Spleen (tissue), 11 donors: ENCODE data around the gene TSEN15. TPM values are rescaled to one million over a fixed set of nuclear protein-coding genes. Genes with fewer than 3 reads are reported as not detected.

Source experiments
- DNase-seq: peaks from one replicate; pipeline ENCODE4 v3.0.0-alpha.2; 2020
- H3K27ac ChIP-seq, 8 donors: fragments of 200-600 bp; sonication (generic) in 7 of 8; 1 replicate in 4 of 8; 2 replicates in 4 of 8; pipeline versions ENCODE4 v1.5.0 to v1.8.0; 2016 to 2021; ENCODE audit warnings: inconsistent platforms in 4 of 8, mild to moderate bottlenecking in 4 of 8, moderate library complexity in 1 of 8
- H3K27me3 ChIP-seq, 7 donors: fragments of 200-600 bp; sonication (generic) in 6 of 7; replicated peaks in 1 of 7; 1 replicate in 4 of 7; 2 replicates in 3 of 7; pipeline versions ENCODE4 v1.5.0 to v1.8.0; 2016 to 2021; ENCODE audit warnings: inconsistent platforms in 3 of 7, mild to moderate bottlenecking in 1 of 7
- H3K36me3 ChIP-seq, 6 donors: fragments of 200-600 bp; sonication (generic) in 5 of 6; 1 replicate in 4 of 6; 2 replicates in 2 of 6; pipeline versions ENCODE4 v1.5.0 to v1.8.0; 2016 to 2021; ENCODE audit warnings: inconsistent platforms in 2 of 6
- H3K4me1 ChIP-seq, 6 donors: fragments of 200-600 bp; sonication (generic) in 5 of 6; 1 replicate in 3 of 6; 2 replicates in 3 of 6; pipeline versions ENCODE4 v1.5.0 to v1.8.0; 2016 to 2021; ENCODE audit warnings: inconsistent platforms in 3 of 6
- H3K4me3 ChIP-seq, 8 donors: fragments of 200-600 bp; sonication (generic) in 7 of 8; 1 replicate in 4 of 8; 2 replicates in 4 of 8; pipeline versions ENCODE4 v1.5.0 to v1.8.0; 2016 to 2021; ENCODE audit warnings: inconsistent platforms in 4 of 8, mild to moderate bottlenecking in 4 of 8, moderate library complexity in 2 of 8
- H3K9me3 ChIP-seq, 8 donors: fragments of 200-600 bp; sonication (generic) in 7 of 8; 1 replicate in 4 of 8; 2 replicates in 4 of 8; pipeline versions ENCODE4 v1.5.0 to v1.8.0; 2016 to 2021; ENCODE audit warnings: inconsistent platforms in 4 of 8
- CTCF ChIP-seq, 11 experiments: fragments of 200-600 bp in 7 of 11; fragments of 450-650 bp in 4 of 11; sonication (generic) in 4 of 11; IDR thresholded peaks in 8 of 11; conservative IDR thresholded peaks in 3 of 11; 1 replicate in 7 of 11; 2 replicates in 4 of 11; pipeline versions ENCODE4 v1.4.0 to v1.8.0; 2016 to 2021; ENCODE audit warnings: antibody characterized with exemption in 11 of 11, inconsistent platforms in 4 of 11, mild to moderate bottlenecking in 1 of 11
- POLR2A ChIP-seq, 3 donors: fragments of 450-650 bp; IDR thresholded peaks; one replicate each; pipeline ENCODE4 v1.5.1; 2017; ENCODE audit warnings: antibody characterized with exemption in 3 of 3, mild to moderate bottlenecking in 1 of 3
- POLR2AphosphoS5 ChIP-seq, 3 donors: sonication (generic); formaldehyde crosslinking; IDR thresholded peaks; one replicate each; pipeline ENCODE4 v1.5.1; 2017; ENCODE audit warnings: antibody characterized with exemption in 3 of 3
- WGBS, 5 donors: extraction: QIAGEN DNeasy Blood & Tissue Kit in 3 of 5; methylation state at CpG; one replicate each; pipeline versions ENCODE4 v1.1.5 to v1.1.7; 2013 to 2018; 5-methylcytosine and 5-hydroxymethylcytosine counted together
- intact Hi-C: fragments of 100-400 bp; cut with DNase I; formaldehyde crosslinking; loops from one replicate; pipeline ENCODE4 v1.15.0; 2023; ENCODE audit warnings: low total_unique reads
- polyA plus RNA-seq, 3 donors: library from polyadenylated mRNA; stranded (reverse); fragments of 200-250 nt; gene quantifications; one replicate each; pipeline ENCODE4 v1.2.1, GENCODE V29; 2013
- total RNA-seq, 7 donors: library from RNA; depleted of rRNA in 3 of 7; stranded (reverse); fragments of >200 nt in 3 of 7; fragmentation: NEBNext Ultra II Directional in 4 of 7; extraction: Animal tissue kit (Norgen Biotek cat#: 25700) in 4 of 7; gene quantifications; one replicate each; pipeline versions ENCODE4 v1.1.0 to v1.2.1, GENCODE V29; 2016 to 2021
- donor health status: healthy with polysubstance abuse.
- donor health status: DM: no; HTN: no; CAD: no; lungs with moderate emphysema.
- donor health status: DM: no; HTN: no; CAD: no.
- donor health status: Bipolar disorder and iron deficiency.
- donor health status: healthy.
- donor health status: DM: no; HTN: no; CAD: no.
- donor health status: DM: yes; HTN: yes; CAD: no.

The TSEN15 gene
- total and polyA plus RNA-seq, 10 donors = 14.7 to 47.7 (median 23.7) TPM

GRCh38 chr1:184060316-184060715 lies 8.8 kb downstream of the TSEN15 start:
- TF ChIP-seq CTCF (IDR thresholded peaks at IDR 0.05 in 8 of 11, conservative IDR thresholded peaks at IDR 0.05 in 3 of 11) (no peak), POLR2A (IDR thresholded peaks at IDR 0.05) (no peak), POLR2AphosphoS5 (IDR thresholded peaks at IDR 0.05) (no peak)
- 80 to 92% (median 89%) methylated on average over 3 of the region's 3 CpGs for WGBS, 5 donors
- Histone ChIP-seq H3K9me3 (no peaks in the 10 kb centered on the region), H3K27me3 (no peaks in the 10 kb centered on the region), H3K4me3 (no peak overlapping the region), H3K27ac (no peak overlapping the region), H3K4me1 (peaks cover 0 to 17% (median 1%) of the 10 kb centered on the region in 6 donors), H3K36me3 (peaks cover 0 to 55% (median under 1%) of the 10 kb centered on the region in 6 donors)
- no peak for DNase-seq
- intact Hi-C loops = no loop called here

GRCh38 chr1:184061396-184062003 lies 10.0 kb downstream of the TSEN15 start:
- intact Hi-C loops = no loop called here
- Histone ChIP-seq H3K27ac (no peak overlapping the region), H3K9me3 (no peaks in the 10 kb centered on the region), H3K27me3 (no peaks in the 10 kb centered on the region), H3K4me1 (peaks cover 0 to 14% (median 1%) of the 10 kb centered on the region in 6 donors), H3K4me3 (no peak overlapping the region), H3K36me3 (peaks cover 0 to 55% (median 0%) of the 10 kb centered on the region in 6 donors)
- no peak for DNase-seq
- TF ChIP-seq POLR2AphosphoS5 (IDR thresholded peaks at IDR 0.05) (no peak), POLR2A (IDR thresholded peaks at IDR 0.05) (no peak), CTCF (IDR thresholded peaks at IDR 0.05 in 8 of 11, conservative IDR thresholded peaks at IDR 0.05 in 3 of 11) (no peak)
- WGBS, 5 donors = 80 to 92% (median 90%) methylated on average over 2 of the region's 2 CpGs

- Histone ChIP-seq H3K27me3 (no peaks in the 10 kb centered on the region), H3K36me3 (peaks cover 0 to 55% (median 0%) of the 10 kb centered on the region in 6 donors), H3K4me1 (peaks cover 0 to 5% (median 0%) of the 10 kb centered on the region in 6 donors), H3K4me3 (no peak overlapping the region), H3K27ac (no peak overlapping the region), H3K9me3 (no peaks in the 10 kb centered on the region)
- 92 to 96% (median 93%) methylated on average over 3 of the region's 3 CpGs for WGBS, 5 donors
- intact Hi-C loops = no loop called here
- DNase-seq = no peak
- no peak for TF ChIP-seq POLR2AphosphoS5 (IDR thresholded peaks at IDR 0.05)
- TF ChIP-seq POLR2A (IDR thresholded peaks at IDR 0.05) = no peak
- no peak for TF ChIP-seq CTCF (IDR thresholded peaks at IDR 0.05 in 8 of 11, conservative IDR thresholded peaks at IDR 0.05 in 3 of 11)
Observed at GRCh38 chr1:184062640-184063286, 11.2 kb downstream of the TSEN15 start.

- no peak for DNase-seq
- Histone ChIP-seq H3K9me3 (no peaks in the 10 kb centered on the region), H3K36me3 (peaks cover 0 to 52% (median 0%) of the 10 kb centered on the region in 6 donors), H3K27me3 (no peaks in the 10 kb centered on the region), H3K27ac (no peak overlapping the region), H3K4me1 (no peaks in the 10 kb centered on the region), H3K4me3 (no peak overlapping the region)
- intact Hi-C loops = no loop called here
- no peak for TF ChIP-seq CTCF (IDR thresholded peaks at IDR 0.05 in 8 of 11, conservative IDR thresholded peaks at IDR 0.05 in 3 of 11)
- TF ChIP-seq POLR2AphosphoS5 (IDR thresholded peaks at IDR 0.05) = no peak
- no peak for TF ChIP-seq POLR2A (IDR thresholded peaks at IDR 0.05)
Observed at GRCh38 chr1:184065559-184065958, 14.0 kb downstream of the TSEN15 start.
